ENCODE data around the gene HOXB2. TPM values are rescaled to one million over a fixed set of nuclear protein-coding genes. Genes with fewer than 3 reads are reported as not detected.
A peak's percentile ranks its signal among the peaks of the same experiment; 100 is the strongest.
"Not testable (repeated sequence)": the region's sequence is repeated elsewhere in the genome, so short reads cannot be mapped to it uniquely, and the experiment has no call there.

Gene HOXB2
- total and polyA plus RNA-seq, 8 donors = 6.7 to 83.0 (median 12.4) TPM

- no peak for TF ChIP-seq POLR2AphosphoS5 (IDR thresholded peaks at IDR 0.05)
- no peak for TF ChIP-seq EP300 (IDR thresholded peaks at IDR 0.05)
- TF ChIP-seq POLR2A (IDR thresholded peaks at IDR 0.05) = no peak
- no peak for TF ChIP-seq CTCF (IDR thresholded peaks at IDR 0.05)
- peaks cover 6 to 22% (median 13%) of the 10 kb centered on the region in 4 donors for H3K4me1 ChIP-seq
- H3K27me3 ChIP-seq = peaks cover 0 to 40% (median 26%) of the 10 kb centered on the region in 3 donors
- H3K4me3 ChIP-seq = no peak overlapping the region
- peaks cover 0 to 6% (median 0%) of the 10 kb centered on the region in 4 donors for H3K36me3 ChIP-seq
- no peak for DNase-seq
- H3K27ac ChIP-seq = peak overlapping the region in 1 of 5 donors; percentile 26
- intact Hi-C loops (cut with DNase I; ENCODE audit: low total_unique reads) = no loop called here
- 61 to 89% (median 82%) methylated on average over 4 of the region's 4 CpGs for WGBS, 5 donors
- no peaks in the 10 kb centered on the region for H3K9me3 ChIP-seq
Measured at GRCh38 chr17:48539177-48539576, 5.7 kb downstream of the HOXB2 start.

- intact Hi-C loops (cut with DNase I; ENCODE audit: low total_unique reads) = no loop called here
- 87 to 98% (median 94%) methylated on average over 3 of the region's 3 CpGs for WGBS, 5 donors
Measured at GRCh38 chr17:48537316-48537715, 7.6 kb downstream of the HOXB2 start.

GRCh38 chr17:48535793-48536559 is 8.9 kb downstream of the HOXB2 start:
- peaks cover 0 to 11% (median 6%) of the 10 kb centered on the region in 4 donors for H3K4me1 ChIP-seq
- H3K27me3 ChIP-seq = peaks cover 0 to 16% (median 0%) of the 10 kb centered on the region in 3 donors
- H3K4me3 ChIP-seq; H3K27ac ChIP-seq; intact Hi-C loops (cut with DNase I; ENCODE audit: low total_unique reads); DNase-seq; H3K9me3 ChIP-seq; H3K36me3 ChIP-seq: not testable (repeated sequence)
- 80 to 88% (median 84%) methylated on average over 9 of the region's 9 CpGs for WGBS, 5 donors

More at GRCh38 chr17:48537316-48537715, 7.6 kb downstream of the HOXB2 start:
- no peak for DNase-seq
- TF ChIP-seq POLR2AphosphoS5 (IDR thresholded peaks at IDR 0.05) (no peak), CTCF (IDR thresholded peaks at IDR 0.05) (no peak), POLR2A (IDR thresholded peaks at IDR 0.05) (no peak), EP300 (IDR thresholded peaks at IDR 0.05) (no peak)
- H3K27ac ChIP-seq = no peak overlapping the region
- no peaks in the 10 kb centered on the region for H3K9me3 ChIP-seq
- no peak overlapping the region for H3K4me3 ChIP-seq
- peaks cover 0 to 15% (median 8%) of the 10 kb centered on the region in 4 donors for H3K4me1 ChIP-seq
- peaks cover 0 to 21% (median 9%) of the 10 kb centered on the region in 3 donors for H3K27me3 ChIP-seq
- no peaks in the 10 kb centered on the region for H3K36me3 ChIP-seq

GRCh38 chr17:48532261-48532660 is 12.6 kb downstream of the HOXB2 start:
- 66 to 83% (median 70%) methylated on average over 8 of the region's 8 CpGs for whole genome bisulfite sequencing, 5 donors

More at GRCh38 chr17:48532261-48532660, 12.6 kb downstream of the HOXB2 start:
- Histone ChIP-seq H3K27me3 (peaks cover 0 to 45% (median 12%) of the 10 kb centered on the region in 3 donors), H3K9me3 (no peaks in the 10 kb centered on the region), H3K27ac (no peak overlapping the region), H3K4me1 (peaks cover 0 to 4% (median under 1%) of the 10 kb centered on the region in 4 donors), H3K4me3 (no peak overlapping the region), H3K36me3 (no peaks in the 10 kb centered on the region)
- intact Hi-C loops (cut with DNase I; ENCODE audit: low total_unique reads) = no loop called here
- TF ChIP-seq EP300 (IDR thresholded peaks at IDR 0.05) (no peak), POLR2AphosphoS5 (IDR thresholded peaks at IDR 0.05) (no peak), POLR2A (IDR thresholded peaks at IDR 0.05) (no peak), CTCF (IDR thresholded peaks at IDR 0.05) (no peak)
- DNase-seq = no peak
